ENCODE data around the gene UNC93A. TPM values are rescaled to one million over a fixed set of nuclear protein-coding genes. Genes with fewer than 3 reads are reported as not detected.

UNC93A gene
- total and polyA plus RNA-seq, 2 donors (not counting 3 experiments of a cell fraction or from before 2014, with no cell fraction given) = not detected

GRCh38 chr6:167305796-167306195, 14.7 kb downstream of the UNC93A start:
- FAIRE-seq = no peak
- Histone ChIP-seq H3K36me3 (ENCODE audit: control insufficient read depth in 2 of 2, extremely low read depth in 1 of 2, insufficient read depth in 2 of 2, low read length in 2 of 2) (no peaks in the 10 kb centered on the region), H2AFZ (ENCODE audit: low read depth, low read length) (no peak overlapping the region), H3K9me3 (replicated peaks; ENCODE audit: control insufficient read depth, insufficient read depth, low read length) (no peaks in the 10 kb centered on the region), H3K4me3 (replicated peaks in 1 of 3; ENCODE audit: insufficient read depth in 1 of 3, low read depth in 1 of 3, low read length in 3 of 3) (no peak overlapping the region), H3K27ac (ENCODE audit: insufficient read depth, low read depth, low read length) (no peak overlapping the region), H3K9ac (replicated peaks; ENCODE audit: extremely low read depth, insufficient read depth, low read length) (no peak overlapping the region), H3K4me2 (ENCODE audit: insufficient read depth, low read length) (no peak overlapping the region), H3K79me2 (ENCODE audit: control insufficient read depth, insufficient read depth, low read length) (no peaks in the 10 kb centered on the region), H3K27me3 (ENCODE audit: control insufficient read depth in 2 of 2, insufficient read depth in 2 of 2, low read length in 2 of 2) (no peaks in the 10 kb centered on the region), H3K9me1 (replicated peaks; ENCODE audit: control insufficient read depth, extremely low read depth, insufficient read depth, low read length) (no peaks in the 10 kb centered on the region), H3K4me1 (ENCODE audit: control insufficient read depth, extremely low read depth, insufficient read depth, low read length) (no peaks in the 10 kb centered on the region), H4K20me1 (replicated peaks; ENCODE audit: control insufficient read depth, extremely low read depth, insufficient read depth, low read length) (no peaks in the 10 kb centered on the region)
- no TSS peak for BruUV-seq (replicated peaks)
- ChIA-PET CTCF (no interaction called here), POLR2A (no interaction called here)
- TF ChIP-seq CTCF (IDR thresholded peaks at IDR 0.05; ENCODE audit: extremely low read depth in 1 of 2, insufficient read depth in 1 of 2, low read depth in 1 of 2, low read length in 2 of 2) (no peak), MAX (IDR thresholded peaks at IDR 0.05; ENCODE audit: insufficient read depth, insufficient read length) (no peak), FOS (IDR thresholded peaks at IDR 0.05; ENCODE audit: borderline replicate concordance, insufficient read depth, low read length) (no peak), MYC (IDR thresholded peaks at IDR 0.05; ENCODE audit: low read depth, low read length) (no peak), POLR2A (IDR thresholded peaks at IDR 0.05; ENCODE audit: low read depth, low read length) (no peak), POLR2AphosphoS5 (IDR thresholded peaks at IDR 0.05; ENCODE audit: insufficient read depth, low read depth, low read length) (no peak), EZH2 (IDR thresholded peaks at IDR 0.05; ENCODE audit: borderline replicate concordance, low read depth, low read length, severe bottlenecking) (no peak), GATA2 (IDR thresholded peaks at IDR 0.05; ENCODE audit: insufficient read depth, insufficient read length, low read depth, low read length) (no peak), JUN (IDR thresholded peaks at IDR 0.05; ENCODE audit: borderline replicate concordance, insufficient read depth, insufficient read length, low read depth) (no peak)
- dilution Hi-C loops (cut with MboI; ENCODE audit: extremely low pct_ligation_motif_present, low sequenced_read_pairs) = no loop called here
- intact Hi-C loops (cut with micrococcal nuclease) = no loop called here
- DNase-seq (ENCODE audit: low read depth, low spot score) = no peak
